ENCODE data around the gene MAP2.

Gene MAP2

DNA sequence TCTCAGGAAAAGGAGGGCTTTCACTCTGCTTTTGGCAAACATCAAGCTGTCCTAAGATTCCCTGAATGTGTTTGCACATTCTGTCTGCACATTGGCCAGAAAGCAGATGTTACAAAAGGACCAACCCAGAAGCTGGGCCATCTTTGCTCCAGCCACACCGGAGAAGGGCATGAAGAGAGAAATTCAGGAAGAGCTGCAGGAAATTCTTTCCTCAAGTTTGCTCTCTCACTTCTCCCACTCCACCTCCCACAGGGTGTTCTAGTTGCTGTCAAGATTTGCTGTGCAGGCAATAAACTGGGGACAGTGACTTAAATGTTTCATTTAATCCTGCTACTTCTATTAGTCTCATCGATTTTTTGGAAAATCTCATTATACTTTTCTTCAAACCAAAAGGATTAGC lies 210.1 kb downstream of the MAP2 start:
- no peaks in the 10 kb centered on the region for H3K36me3 ChIP-seq

DNA sequence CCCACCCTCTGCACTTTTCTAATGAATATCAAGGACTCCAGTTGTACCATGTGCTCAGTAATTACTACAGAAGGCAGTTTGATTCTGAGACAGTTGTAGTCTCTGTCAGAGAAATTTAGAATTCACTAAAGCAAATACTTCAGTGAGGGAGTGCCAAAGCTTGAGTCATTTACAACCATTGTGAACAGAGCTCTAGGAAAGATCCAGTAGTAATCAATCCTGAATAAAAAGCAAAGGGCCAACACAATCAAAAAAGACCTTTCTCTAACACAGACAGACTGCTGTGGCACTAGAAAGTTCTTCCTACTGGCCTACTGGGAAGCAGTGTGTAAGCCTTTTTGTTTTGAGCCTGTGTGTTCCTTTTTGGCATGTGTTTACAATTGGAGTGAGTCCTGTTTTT lies 212.2 kb downstream of the MAP2 start:
- no peaks in the 10 kb centered on the region for H3K27me3 ChIP-seq (ENCODE audit: insufficient read depth, low read depth, severe bottlenecking)
- H3K4me3 ChIP-seq (ENCODE audit: low read depth, low read length), result no peak overlapping the region
- H3K27ac ChIP-seq, result no peak overlapping the region
- TF ChIP-seq, protein P1, sequence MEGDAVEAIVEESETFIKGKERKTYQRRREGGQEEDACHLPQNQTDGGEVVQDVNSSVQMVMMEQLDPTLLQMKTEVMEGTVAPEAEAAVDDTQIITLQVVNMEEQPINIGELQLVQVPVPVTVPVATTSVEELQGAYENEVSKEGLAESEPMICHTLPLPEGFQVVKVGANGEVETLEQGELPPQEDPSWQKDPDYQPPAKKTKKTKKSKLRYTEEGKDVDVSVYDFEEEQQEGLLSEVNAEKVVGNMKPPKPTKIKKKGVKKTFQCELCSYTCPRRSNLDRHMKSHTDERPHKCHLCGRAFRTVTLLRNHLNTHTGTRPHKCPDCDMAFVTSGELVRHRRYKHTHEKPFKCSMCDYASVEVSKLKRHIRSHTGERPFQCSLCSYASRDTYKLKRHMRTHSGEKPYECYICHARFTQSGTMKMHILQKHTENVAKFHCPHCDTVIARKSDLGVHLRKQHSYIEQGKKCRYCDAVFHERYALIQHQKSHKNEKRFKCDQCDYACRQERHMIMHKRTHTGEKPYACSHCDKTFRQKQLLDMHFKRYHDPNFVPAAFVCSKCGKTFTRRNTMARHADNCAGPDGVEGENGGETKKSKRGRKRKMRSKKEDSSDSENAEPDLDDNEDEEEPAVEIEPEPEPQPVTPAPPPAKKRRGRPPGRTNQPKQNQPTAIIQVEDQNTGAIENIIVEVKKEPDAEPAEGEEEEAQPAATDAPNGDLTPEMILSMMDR (IDR thresholded peaks at IDR 0.05; ENCODE audit: low read depth, low read length), result no peak
- no peaks in the 10 kb centered on the region for H3K9me3 ChIP-seq (ENCODE audit: severe bottlenecking)
- no peaks in the 10 kb centered on the region for H3K36me3 ChIP-seq
- no peak for DNase-seq

More for the DNA sequence above, 210.1 kb downstream of the MAP2 start:
- H3K27me3 ChIP-seq (ENCODE audit: insufficient read depth, low read depth, severe bottlenecking), result no peaks in the 10 kb centered on the region
- H3K27ac ChIP-seq, result no peak overlapping the region
- H3K9me3 ChIP-seq (ENCODE audit: severe bottlenecking), result no peaks in the 10 kb centered on the region
- no peak overlapping the region for H3K4me3 ChIP-seq (ENCODE audit: low read depth, low read length)
- DNase-seq, result no peak
- TF ChIP-seq, protein P1 (IDR thresholded peaks at IDR 0.05; ENCODE audit: low read depth, low read length), result no peak

DNA sequence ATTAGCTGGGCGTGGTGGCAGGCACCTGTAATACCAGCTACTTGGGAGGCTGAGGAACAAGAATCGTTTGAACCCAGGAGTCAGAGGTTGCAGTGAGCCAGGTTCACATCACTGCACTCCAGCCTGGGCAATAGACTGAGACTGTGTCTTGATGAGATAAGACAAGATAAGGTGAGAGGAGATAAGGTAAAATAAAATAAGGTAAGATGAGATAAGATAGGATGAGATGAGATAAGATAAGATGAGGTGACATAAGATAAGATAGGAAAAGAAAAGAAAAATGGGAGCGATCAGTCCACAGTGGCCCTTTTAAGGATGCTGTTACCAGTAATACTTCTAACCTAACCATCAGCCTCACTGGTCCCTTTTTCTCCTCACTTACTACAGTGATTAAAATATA lies 213.4 kb downstream of the MAP2 start:
- H3K27ac ChIP-seq, result no peak overlapping the region
- DNase-seq, result no peak
- H3K9me3 ChIP-seq (ENCODE audit: severe bottlenecking), result no peaks in the 10 kb centered on the region
- TF ChIP-seq, protein P1 (IDR thresholded peaks at IDR 0.05; ENCODE audit: low read depth, low read length), result no peak
- H3K27me3 ChIP-seq (ENCODE audit: insufficient read depth, low read depth, severe bottlenecking), result no peaks in the 10 kb centered on the region
- no peaks in the 10 kb centered on the region for H3K36me3 ChIP-seq
- no peak overlapping the region for H3K4me3 ChIP-seq (ENCODE audit: low read depth, low read length)

DNA sequence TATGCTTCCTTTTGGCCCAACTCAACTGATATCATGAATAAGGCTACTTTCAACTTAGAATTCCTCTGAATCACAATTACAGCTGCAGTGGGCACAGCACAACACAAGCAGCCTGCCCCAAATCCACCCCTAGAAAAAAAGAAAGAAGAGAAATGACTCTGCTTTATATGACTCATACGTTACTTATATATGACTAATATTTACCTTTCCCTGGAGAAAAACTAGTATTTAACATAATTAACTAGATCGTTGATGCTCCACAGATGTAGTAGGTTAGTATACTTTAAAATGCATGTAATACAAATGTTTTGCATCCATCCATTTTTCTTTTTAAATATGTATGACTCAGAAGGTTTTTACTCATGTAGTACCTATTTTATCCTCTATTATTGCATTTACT lies 214.5 kb downstream of the MAP2 start:
- Histone ChIP-seq H3K27ac (no peak overlapping the region), H3K27me3 (ENCODE audit: insufficient read depth, low read depth, severe bottlenecking) (no peaks in the 10 kb centered on the region), H3K9me3 (ENCODE audit: severe bottlenecking) (no peaks in the 10 kb centered on the region), H3K4me3 (ENCODE audit: low read depth, low read length) (no peak overlapping the region), H3K36me3 (no peaks in the 10 kb centered on the region)
- TF ChIP-seq, protein P1 (IDR thresholded peaks at IDR 0.05; ENCODE audit: low read depth, low read length), result no peak
- DNase-seq, result no peak

DNA sequence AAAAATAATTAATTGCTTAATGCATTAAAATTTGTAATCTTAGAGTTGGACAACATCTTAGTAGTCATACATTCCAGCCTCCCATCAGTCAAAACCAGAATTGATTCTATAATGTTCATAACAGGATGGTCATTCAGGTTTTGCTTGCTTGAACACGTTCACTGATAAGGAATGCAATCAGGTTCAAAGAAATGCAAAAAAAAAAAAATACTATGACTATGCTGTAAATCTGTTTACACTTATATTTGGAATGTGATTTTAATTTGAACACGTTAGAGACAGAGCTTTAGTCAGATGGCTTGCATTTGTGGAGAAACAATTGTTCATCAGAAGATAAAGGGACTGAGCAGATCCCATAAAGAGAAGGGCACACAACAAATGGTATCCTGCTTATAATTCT lies 216.5 kb downstream of the MAP2 start:
- DNase-seq, result no peak
- no peak overlapping the region for H3K27ac ChIP-seq
- no peaks in the 10 kb centered on the region for H3K27me3 ChIP-seq (ENCODE audit: insufficient read depth, low read depth, severe bottlenecking)
- no peak overlapping the region for H3K4me3 ChIP-seq (ENCODE audit: low read depth, low read length)
- H3K36me3 ChIP-seq, result no peaks in the 10 kb centered on the region
- no peaks in the 10 kb centered on the region for H3K9me3 ChIP-seq (ENCODE audit: severe bottlenecking)
- TF ChIP-seq, protein P1 (IDR thresholded peaks at IDR 0.05; ENCODE audit: low read depth, low read length), result no peak

DNA sequence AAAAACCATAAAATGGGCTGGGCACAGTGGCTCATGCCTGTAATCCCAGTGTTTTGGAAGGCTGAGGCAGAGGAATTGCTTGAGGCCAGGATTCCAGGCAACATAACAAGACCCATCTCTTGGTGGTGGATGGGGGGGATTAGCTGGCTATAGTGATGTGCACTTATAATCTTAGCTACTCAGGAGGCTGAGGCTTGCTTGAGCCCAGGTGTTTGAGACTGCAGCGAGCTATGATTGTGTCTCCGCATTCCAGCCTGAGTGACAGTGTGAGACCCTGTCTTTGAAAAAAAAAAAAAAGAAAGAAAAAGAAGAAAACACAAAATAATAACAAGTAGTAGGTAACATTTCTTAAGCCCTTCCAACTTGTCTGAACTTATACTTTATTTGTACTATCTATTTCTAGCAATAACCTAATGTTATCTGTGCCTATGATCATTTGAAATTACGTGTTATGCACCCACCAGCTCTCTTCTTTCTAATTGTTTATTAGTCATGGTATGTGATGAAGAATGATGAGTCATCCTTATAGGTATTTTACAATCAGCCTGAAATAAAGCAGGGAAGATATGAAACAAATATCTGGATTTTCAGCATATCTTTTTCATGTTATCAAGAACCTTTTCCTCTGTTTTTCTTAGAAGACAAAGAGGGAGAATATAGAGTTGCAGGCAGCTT lies 218.4 kb downstream of the MAP2 start:
- Histone ChIP-seq H3K27ac (no peak overlapping the region), H3K9me3 (ENCODE audit: severe bottlenecking) (no peaks in the 10 kb centered on the region), H3K27me3 (ENCODE audit: insufficient read depth, low read depth, severe bottlenecking) (no peaks in the 10 kb centered on the region), H3K36me3 (no peaks in the 10 kb centered on the region), H3K4me3 (ENCODE audit: low read depth, low read length) (no peak overlapping the region)
- TF ChIP-seq, protein P1 (IDR thresholded peaks at IDR 0.05; ENCODE audit: low read depth, low read length), result no peak
- DNase-seq, result no peak
